ENCODE measurements around the gene NT5M. TPM values are rescaled to one million over a fixed set of nuclear protein-coding genes. Genes with fewer than 3 reads are reported as not detected.

Gene NT5M
- total and polyA plus RNA-seq, 9 of the 15 experiments (the other 6 are each of a cell fraction or from before 2014, with no cell fraction given), result 0.24 to 10.1 (median 3.4) TPM

DNA sequence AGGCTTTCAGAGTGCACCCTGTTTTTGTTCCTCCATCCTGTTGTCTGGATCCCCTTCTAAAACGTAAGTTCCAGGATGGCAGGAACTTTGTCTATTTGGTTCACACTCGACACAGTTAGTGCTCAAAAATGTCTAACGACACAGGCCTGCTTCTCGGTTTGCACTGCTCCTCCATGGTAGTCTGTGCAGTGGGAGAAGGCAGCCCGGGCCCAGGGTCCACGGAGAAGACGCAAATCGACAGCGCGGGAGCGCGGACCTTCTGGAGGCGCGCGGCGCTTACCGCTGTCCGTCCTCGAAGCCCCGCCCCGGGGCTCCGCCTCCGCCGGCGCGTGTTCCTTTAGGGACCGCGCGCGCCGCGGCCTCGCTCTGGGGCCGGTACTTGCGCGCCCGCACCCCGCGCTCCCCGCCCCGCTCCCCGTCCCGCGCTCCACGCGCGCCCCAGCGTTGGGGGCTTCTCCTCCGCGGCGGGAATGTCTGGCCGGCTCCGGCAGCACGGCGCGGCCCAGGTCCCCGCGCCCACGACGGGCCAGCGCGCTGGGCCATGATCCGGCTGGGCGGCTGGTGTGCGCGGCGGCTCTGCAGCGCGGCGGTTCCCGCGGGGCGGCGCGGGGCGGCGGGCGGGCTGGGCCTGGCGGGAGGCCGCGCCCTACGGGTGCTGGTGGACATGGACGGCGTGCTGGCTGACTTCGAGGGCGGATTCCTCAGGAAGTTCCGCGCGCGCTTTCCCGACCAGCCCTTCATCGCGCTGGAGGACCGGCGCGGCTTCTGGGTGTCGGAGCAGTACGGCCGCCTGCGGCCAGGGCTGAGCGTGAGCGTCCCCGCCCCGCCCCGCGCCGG lies at the start of gene NT5M (continued):
- no peak for TF ChIP-seq TRIM24 (IDR thresholded peaks at IDR 0.05)
- TF ChIP-seq, protein P1, sequence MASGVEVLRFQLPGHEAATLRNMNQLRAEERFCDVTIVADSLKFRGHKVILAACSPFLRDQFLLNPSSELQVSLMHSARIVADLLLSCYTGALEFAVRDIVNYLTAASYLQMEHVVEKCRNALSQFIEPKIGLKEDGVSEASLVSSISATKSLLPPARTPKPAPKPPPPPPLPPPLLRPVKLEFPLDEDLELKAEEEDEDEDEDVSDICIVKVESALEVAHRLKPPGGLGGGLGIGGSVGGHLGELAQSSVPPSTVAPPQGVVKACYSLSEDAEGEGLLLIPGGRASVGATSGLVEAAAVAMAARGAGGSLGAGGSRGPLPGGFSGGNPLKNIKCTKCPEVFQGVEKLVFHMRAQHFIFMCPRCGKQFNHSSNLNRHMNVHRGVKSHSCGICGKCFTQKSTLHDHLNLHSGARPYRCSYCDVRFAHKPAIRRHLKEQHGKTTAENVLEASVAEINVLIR (CRISPR knock-in tag; IDR thresholded peaks at IDR 0.05), result 0 out of 2 replicates have a peak, but pooled peaks have one; percentile 17
- TF ChIP-seq, protein P2, sequence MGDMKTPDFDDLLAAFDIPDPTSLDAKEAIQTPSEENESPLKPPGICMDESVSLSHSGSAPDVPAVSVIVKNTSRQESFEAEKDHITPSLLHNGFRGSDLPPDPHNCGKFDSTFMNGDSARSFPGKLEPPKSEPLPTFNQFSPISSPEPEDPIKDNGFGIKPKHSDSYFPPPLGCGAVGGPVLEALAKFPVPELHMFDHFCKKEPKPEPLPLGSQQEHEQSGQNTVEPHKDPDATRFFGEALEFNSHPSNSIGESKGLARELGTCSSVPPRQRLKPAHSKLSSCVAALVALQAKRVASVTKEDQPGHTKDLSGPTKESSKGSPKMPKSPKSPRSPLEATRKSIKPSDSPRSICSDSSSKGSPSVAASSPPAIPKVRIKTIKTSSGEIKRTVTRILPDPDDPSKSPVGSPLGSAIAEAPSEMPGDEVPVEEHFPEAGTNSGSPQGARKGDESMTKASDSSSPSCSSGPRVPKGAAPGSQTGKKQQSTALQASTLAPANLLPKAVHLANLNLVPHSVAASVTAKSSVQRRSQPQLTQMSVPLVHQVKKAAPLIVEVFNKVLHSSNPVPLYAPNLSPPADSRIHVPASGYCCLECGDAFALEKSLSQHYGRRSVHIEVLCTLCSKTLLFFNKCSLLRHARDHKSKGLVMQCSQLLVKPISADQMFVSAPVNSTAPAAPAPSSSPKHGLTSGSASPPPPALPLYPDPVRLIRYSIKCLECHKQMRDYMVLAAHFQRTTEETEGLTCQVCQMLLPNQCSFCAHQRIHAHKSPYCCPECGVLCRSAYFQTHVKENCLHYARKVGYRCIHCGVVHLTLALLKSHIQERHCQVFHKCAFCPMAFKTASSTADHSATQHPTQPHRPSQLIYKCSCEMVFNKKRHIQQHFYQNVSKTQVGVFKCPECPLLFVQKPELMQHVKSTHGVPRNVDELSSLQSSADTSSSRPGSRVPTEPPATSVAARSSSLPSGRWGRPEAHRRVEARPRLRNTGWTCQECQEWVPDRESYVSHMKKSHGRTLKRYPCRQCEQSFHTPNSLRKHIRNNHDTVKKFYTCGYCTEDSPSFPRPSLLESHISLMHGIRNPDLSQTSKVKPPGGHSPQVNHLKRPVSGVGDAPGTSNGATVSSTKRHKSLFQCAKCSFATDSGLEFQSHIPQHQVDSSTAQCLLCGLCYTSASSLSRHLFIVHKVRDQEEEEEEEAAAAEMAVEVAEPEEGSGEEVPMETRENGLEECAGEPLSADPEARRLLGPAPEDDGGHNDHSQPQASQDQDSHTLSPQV (IDR thresholded peaks at IDR 0.05), result 0 out of 2 replicates have a peak, but pooled peaks have one; percentile 33
- TF ChIP-seq MAZ (CRISPR knock-in tag; conservative IDR thresholded peaks at IDR 0.05 in 1 of 2, IDR thresholded peaks at IDR 0.05 in 1 of 2), result peak in 1 of 2 experiments; percentile 55; a peak in 2 of 4 replicates
- TF ChIP-seq, protein P3, sequence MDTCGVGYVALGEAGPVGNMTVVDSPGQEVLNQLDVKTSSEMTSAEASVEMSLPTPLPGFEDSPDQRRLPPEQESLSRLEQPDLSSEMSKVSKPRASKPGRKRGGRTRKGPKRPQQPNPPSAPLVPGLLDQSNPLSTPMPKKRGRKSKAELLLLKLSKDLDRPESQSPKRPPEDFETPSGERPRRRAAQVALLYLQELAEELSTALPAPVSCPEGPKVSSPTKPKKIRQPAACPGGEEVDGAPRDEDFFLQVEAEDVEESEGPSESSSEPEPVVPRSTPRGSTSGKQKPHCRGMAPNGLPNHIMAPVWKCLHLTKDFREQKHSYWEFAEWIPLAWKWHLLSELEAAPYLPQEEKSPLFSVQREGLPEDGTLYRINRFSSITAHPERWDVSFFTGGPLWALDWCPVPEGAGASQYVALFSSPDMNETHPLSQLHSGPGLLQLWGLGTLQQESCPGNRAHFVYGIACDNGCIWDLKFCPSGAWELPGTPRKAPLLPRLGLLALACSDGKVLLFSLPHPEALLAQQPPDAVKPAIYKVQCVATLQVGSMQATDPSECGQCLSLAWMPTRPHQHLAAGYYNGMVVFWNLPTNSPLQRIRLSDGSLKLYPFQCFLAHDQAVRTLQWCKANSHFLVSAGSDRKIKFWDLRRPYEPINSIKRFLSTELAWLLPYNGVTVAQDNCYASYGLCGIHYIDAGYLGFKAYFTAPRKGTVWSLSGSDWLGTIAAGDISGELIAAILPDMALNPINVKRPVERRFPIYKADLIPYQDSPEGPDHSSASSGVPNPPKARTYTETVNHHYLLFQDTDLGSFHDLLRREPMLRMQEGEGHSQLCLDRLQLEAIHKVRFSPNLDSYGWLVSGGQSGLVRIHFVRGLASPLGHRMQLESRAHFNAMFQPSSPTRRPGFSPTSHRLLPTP (IDR thresholded peaks at IDR 0.05; ENCODE audit: borderline replicate concordance, extremely low read depth, insufficient read length), result no peak
- TF ChIP-seq SMARCA5 (IDR thresholded peaks at IDR 0.05), result no peak
- TF ChIP-seq CEBPB (tag; IDR thresholded peaks at IDR 0.05), result no peak
- no peak for TF ChIP-seq NFIC (IDR thresholded peaks at IDR 0.05)
- TF ChIP-seq ESRRB (CRISPR knock-in tag; IDR thresholded peaks at IDR 0.05; ENCODE audit: borderline replicate concordance), result no peak
- no peak for TF ChIP-seq SMAD2 (IDR thresholded peaks at IDR 0.05; ENCODE audit: low read depth, low read length)

Measured in K562 (cell line).